GM21423 (cell line): ENCODE data around the gene MAMDC4.
A peak's percentile ranks its signal among the peaks of the same experiment; 100 is the strongest.

Experiments
- ATAC-seq: cut with Tn5 transposase; IDR thresholded peaks from one replicate; pipeline ENCODE4 v1.9.1; 2021; ENCODE audit warnings: mild to moderate bottlenecking, moderate library complexity; ENCODE audit not compliant: unreplicated experiment

MAMDC4 gene

GRCh38 chr9:136848393-136849037 lies 3.6 kb upstream of the MAMDC4 start:
- peak; percentile 0 for ATAC-seq

DNA sequence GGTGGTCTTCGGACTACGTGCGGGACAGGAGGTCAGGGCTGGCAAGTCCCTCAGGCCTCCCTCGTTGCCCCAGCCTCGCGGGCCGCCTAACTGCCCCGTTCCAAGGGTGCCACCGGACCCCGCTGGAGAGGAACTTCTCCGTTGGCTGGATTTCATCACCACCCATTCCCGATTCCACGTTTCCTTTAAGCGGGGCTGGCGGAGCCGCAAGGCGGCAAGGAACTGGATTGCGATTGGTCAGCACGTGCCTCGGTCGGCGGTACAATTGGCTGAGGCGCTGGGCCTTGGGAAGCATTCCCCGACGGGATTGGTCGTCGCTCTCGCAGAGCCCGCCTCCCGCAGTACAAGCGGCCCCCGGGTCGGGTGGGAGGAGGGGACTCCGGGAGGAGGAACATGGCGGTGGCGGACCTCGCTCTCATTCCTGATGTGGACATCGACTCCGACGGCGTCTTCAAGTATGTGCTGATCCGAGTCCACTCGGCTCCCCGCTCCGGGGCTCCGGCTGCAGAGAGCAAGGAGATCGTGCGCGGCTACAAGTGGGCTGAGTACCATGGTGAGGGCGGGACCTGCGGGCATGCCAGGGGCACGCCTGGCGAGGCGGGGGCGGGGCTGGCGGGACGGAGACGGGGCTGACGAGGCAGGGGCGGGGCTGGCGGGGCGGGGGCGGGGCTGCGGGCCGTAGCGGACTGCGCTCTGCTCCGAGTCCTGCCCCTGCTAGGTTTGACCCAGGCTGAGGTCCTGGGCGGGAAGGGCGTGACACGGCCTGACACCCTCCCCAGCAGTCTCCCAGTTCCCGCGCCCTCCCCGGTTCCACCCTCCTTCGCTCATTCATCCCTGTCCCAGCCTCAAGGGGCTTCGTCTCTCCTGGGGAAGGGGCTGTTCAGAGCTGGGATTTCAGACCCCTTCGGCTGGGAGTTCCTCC lies 2.8 kb upstream of the MAMDC4 start, which contains the start of gene PHPT1:
PHPT1 (plus strand) TSS at position 372 of the 922 bp plus-strand sequence; CDS start at position 394, 22 bp downstream.
- peak; percentile 77 for ATAC-seq

- no peak for ATAC-seq
These were observed 1.9 kb upstream of the MAMDC4 start for GRCh38 chr9:136849960-136850865.

DNA sequence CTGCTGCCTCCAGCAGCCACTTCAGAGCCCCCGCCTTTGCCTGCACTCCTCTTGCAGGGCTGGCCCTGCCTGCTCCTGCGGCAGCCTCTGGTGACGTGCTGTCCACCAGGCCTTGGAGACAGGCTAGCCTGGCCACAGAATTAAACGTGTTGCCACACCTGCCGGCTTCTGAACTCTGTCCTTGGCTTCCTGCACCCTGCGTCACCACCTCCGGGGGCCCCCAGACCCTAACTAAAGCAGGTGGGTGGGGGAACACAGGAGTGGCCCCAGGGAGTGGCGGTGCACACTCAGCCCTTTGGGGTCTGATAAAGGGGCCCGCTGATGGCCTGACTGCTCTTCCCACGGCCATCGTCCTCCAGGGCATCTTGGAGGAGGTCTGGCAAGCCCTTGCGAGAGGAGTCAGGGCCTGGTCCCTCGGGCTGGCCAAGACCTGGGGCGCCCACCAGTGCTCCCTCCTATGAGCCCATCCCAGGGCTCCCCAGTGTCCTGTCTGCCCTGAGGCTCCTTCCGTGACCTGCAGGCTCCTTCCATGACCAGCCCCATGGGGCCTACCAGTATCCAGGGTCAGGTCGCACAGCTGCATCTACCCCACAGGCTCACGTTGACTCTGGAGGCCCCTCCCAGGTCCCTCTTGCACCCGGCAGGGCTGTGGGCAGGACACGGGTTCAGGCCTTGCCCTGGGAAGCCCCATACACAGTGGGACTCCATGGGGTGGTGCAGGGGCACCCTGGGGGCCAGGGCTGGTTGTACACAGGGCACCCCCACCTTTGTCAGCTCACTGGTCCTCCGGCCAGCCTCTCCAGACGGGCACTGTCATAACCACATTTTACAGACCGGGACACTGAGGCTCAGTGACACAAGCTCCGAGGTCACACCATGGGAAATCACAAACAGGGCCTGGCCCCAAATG lies 1.0 kb upstream of the MAMDC4 start:
- ATAC-seq, result no peak

DNA sequence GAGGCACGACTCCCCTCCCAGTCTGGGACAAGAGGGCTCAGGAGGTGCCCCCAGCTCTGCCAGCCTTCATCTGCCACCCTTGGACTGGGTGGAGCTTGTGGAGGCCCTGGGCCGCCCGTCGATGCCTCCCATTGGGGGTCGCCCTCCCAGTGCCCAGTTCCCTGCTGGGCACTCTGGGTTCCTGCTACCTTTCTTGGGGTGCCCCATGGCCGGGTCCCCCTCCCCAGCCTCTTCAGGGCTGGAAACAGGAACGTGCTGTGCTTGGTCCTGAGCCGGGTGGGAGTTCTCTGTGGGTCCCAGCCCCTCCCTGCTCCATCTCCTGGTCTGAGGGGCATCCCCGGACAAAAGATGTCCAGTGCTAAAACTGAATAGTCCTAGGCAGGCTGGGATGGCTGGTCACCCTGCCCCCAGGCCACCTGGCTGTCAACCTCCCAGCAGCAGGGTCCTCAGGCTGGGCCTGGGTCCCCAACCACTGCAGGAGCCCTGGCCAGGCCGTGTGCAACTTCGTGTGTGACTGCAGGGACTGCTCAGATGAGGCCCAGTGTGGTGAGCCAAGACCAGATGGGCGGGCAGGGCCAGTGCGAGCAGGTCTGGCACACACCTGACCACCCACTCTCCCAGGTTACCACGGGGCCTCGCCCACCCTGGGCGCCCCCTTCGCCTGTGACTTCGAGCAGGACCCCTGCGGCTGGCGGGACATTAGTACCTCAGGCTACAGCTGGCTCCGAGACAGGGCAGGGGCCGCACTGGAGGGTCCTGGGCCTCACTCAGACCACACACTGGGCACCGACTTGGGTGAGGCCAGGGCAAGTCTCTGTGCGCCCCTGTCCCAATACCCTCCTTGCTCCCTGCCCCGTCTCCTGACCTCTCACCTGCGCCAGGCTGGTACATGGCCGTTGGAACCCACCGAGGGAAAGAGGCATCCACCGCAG lies 784 bp downstream of the MAMDC4 start:
- no peak for ATAC-seq

- no peak for ATAC-seq
These were observed 1.5 kb downstream of the MAMDC4 start for GRCh38 chr9:136853596-136854112.

GRCh38 chr9:136854113-136854841 lies 2.1 kb downstream of the MAMDC4 start:
- ATAC-seq, result no peak

- ATAC-seq, result no peak
These were observed 2.8 kb downstream of the MAMDC4 start for GRCh38 chr9:136854842-136855460.

GRCh38 chr9:136855461-136856078 lies 3.4 kb downstream of the MAMDC4 start:
- no peak for ATAC-seq

DNA sequence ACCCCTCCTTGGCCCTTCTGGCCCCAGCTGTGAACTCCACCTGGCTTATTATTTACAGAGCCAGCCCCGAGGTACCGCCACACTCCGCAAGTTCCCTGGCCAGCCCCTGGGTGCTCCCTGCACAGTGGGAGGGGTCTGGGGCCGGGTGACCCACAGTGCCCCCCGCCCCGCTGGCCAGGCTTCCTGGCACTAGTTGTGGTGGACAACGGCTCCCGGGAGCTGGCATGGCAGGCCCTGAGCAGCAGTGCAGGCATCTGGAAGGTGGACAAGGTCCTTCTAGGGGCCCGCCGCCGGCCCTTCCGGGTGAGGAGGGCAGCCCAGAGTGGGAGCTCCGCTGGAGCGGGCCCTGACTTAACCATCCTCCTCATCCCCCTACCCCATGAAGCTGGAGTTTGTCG lies 3.9 kb downstream of the MAMDC4 start:
- ATAC-seq, result no peak

DNA sequence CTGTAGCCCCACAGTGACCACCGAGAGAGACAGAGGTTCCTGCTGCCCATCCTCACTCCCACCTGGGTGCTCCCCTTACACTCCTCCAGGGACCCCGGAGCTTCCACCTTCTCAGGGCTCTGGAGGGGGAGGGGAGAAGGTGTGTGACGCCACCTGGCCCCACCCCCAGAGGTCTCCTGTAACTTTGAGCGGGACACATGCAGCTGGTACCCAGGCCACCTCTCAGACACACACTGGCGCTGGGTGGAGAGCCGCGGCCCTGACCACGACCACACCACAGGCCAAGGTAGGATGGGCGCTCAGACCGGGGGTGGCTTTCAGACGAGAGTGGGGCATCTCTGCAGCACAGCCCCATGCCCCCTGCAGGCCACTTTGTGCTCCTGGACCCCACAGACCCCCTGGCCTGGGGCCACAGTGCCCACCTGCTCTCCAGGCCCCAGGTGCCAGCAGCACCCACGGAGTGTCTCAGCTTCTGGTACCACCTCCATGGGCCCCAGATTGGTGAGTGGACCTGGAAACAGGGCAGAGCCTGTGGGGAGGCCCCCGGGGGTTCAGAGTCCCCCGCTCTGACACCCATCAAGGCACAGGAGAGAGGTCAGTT lies 4.5 kb downstream of the MAMDC4 start:
- ATAC-seq, result no peak

DNA sequence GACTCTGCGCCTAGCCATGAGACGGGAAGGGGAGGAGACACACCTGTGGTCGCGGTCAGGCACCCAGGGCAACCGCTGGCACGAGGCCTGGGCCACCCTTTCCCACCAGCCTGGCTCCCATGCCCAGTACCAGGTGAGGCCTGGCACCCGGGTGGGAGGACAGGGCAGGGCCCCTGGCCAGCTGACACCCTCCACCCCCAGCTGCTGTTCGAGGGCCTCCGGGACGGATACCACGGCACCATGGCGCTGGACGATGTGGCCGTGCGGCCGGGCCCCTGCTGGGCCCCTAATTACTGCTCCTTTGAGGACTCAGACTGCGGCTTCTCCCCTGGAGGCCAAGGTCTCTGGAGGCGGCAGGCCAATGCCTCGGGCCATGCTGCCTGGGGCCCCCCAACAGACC lies 5.0 kb downstream of the MAMDC4 start:
- no peak for ATAC-seq

GRCh38 chr9:136857581-136858412 lies 5.7 kb downstream of the MAMDC4 start:
- no peak for ATAC-seq

DNA sequence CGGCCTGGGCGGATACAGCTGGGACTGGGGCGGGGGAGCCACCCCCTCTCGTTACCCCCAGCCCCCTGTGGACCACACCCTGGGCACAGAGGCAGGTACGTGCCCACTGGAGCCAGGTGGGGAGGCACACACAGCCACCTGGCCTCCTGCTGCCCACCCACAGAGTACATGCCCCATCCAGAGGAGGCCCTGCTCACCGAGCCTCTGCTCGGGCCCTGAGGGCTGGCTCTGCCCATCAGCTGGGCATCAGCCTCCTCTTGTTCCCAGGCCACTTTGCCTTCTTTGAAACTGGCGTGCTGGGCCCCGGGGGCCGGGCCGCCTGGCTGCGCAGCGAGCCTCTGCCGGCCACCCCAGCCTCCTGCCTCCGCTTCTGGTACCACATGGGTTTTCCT lies 6.3 kb downstream of the MAMDC4 start:
- no peak for ATAC-seq

- ATAC-seq, result no peak
These were observed 7.0 kb downstream of the MAMDC4 start for GRCh38 chr9:136858844-136859757.
